Ovary (tissue), 3 donors: ENCODE measurements around the gene ATG5.

ENCODE experiments used
- CTCF ChIP-seq, 3 donors: fragments of 450-650 bp in 2 of 3; fragments of 200-600 bp in 1 of 3; IDR thresholded peaks; one replicate each; pipeline versions ENCODE4 v1.5.1 to v1.8.0; 2016 to 2022; ENCODE audit warnings: antibody characterized with exemption in 3 of 3, mild to moderate bottlenecking in 1 of 3
- POLR2A ChIP-seq: fragments of 450-650 bp; IDR thresholded peaks from one replicate; pipeline ENCODE4 v1.6.1; 2017; ENCODE audit warnings: antibody characterized with exemption, mild to moderate bottlenecking, moderate library complexity
- donor health status: DM: no; HTN: no; CAD: no.

GRCh38 chr6:106315765-106316374 lies 9.7 kb downstream of the ATG5 start:
- TF ChIP-seq CTCF (IDR thresholded peaks at IDR 0.05) = no peak
- no peak for TF ChIP-seq POLR2A
